ENCODE data around the gene MAG. TPM values are rescaled to one million over a fixed set of nuclear protein-coding genes. Genes with fewer than 3 reads are reported as not detected.

Gene MAG
- total and polyA plus RNA-seq, 10 of the 15 experiments (the other 5 are each of a cell fraction or from before 2014, with no cell fraction given): 0.03 to 0.82 (median 0.17) TPM; not detected in 2

- Histone ChIP-seq H3K4me3 (peak overlapping the region; percentile 90), H3K27ac (ENCODE audit: control insufficient read depth, insufficient read depth) (peak overlapping the region; percentile 95), H3K9me3 (replicated peaks; ENCODE audit: control insufficient read depth, insufficient read depth, low read length) (no peaks in the 10 kb centered on the region; the same call in 1 of the 3 replicates), H3K9ac (ENCODE audit: control insufficient read depth, insufficient read depth, low read length) (peak overlapping the region; percentile 88), H2AFZ (ENCODE audit: control insufficient read depth, low read depth, low read length) (peak overlapping the region; percentile 97), H3K79me2 (ENCODE audit: control insufficient read depth, insufficient read depth, low read length) (peaks cover 19% of the 10 kb centered on the region), H3K4me2 (ENCODE audit: control insufficient read depth, insufficient read depth) (peak overlapping the region; percentile 98), H3K27me3 (replicated peaks in 1 of 2; ENCODE audit: control insufficient read depth in 2 of 2, insufficient read depth in 2 of 2, low read length in 1 of 2) (no peaks in the 10 kb centered on the region), H3K36me3 (ENCODE audit: control insufficient read depth in 2 of 2, insufficient read depth in 2 of 2, low read length in 1 of 2) (peaks cover 0 to 6% of the 10 kb centered on the region in 2 experiments; a peak in 3 of 4 replicates), H3K4me1 (ENCODE audit: control insufficient read depth, insufficient read depth, low read length) (peaks cover 4% of the 10 kb centered on the region; the same call in 1 of the 2 replicates), H4K20me1 (ENCODE audit: control insufficient read depth, insufficient read depth) (no peaks in the 10 kb centered on the region)
- ChIA-PET CTCF (no interaction called here), RAD21 (ENCODE audit: unreplicated experiment) (interaction anchor here (1.1 to 1.6 kb wide), 2 partner anchors 16 to 108 kb away, joined by 5 to 6 read pairs; no protein-coding TSS in a partner anchor), SMC1A (ENCODE audit: uncharacterized antibody, unreplicated experiment) (interaction anchor here (2.1 kb wide), 1 partner anchor 8 kb away, joined by 7 read pairs; no protein-coding TSS in a partner anchor), POLR2A (no interaction called here)
- BruUV-seq (replicated peaks): no TSS peak
- WGBS (ENCODE audit: insufficient coverage, insufficient replicate concordance, low lambda C conversion rate, missing lambda C conversion rate): 10% methylated on average over 38 of the region's 39 CpGs
- ATAC-seq (peak; percentile 2), FAIRE-seq (no peak), DNase-seq (ENCODE audit: low read depth, low spot score) (no peak)
- intact Hi-C loops (cut with micrococcal nuclease; ENCODE audit: unreplicated experiment) (loop anchor here (5.0 kb wide), 1 partner anchor 107 kb away; the partner anchor contains the start of gene FXYD7), in situ Hi-C loops (cut with MboI) (no loop called here)
- TF ChIP-seq SPI1 (IDR thresholded peaks at IDR 0.05; ENCODE audit: borderline replicate concordance, insufficient read depth, low read depth, low read length) (peak; percentile 84; the same call in 1 of the 2 replicates), MXI1 (IDR thresholded peaks at IDR 0.05; ENCODE audit: low read depth, low read length) (peak; percentile 48; the same call in 1 of the 2 replicates), IKZF1 (conservative IDR thresholded peaks at IDR 0.05) (peak; percentile 95), YBX1 (IDR thresholded peaks at IDR 0.05) (no peak), MTA2 (IDR thresholded peaks at IDR 0.05; ENCODE audit: low read depth) (peak; percentile 29; the same call in 1 of the 2 replicates), EGR1 (IDR thresholded peaks at IDR 0.05; ENCODE audit: borderline replicate concordance in 1 of 2, low read depth in 2 of 2, low read length in 2 of 2) (no peak), ATF2 (IDR thresholded peaks at IDR 0.05; ENCODE audit: low read length) (no peak), ZSCAN29 (IDR thresholded peaks at IDR 0.05) (no peak), SMARCA5 (IDR thresholded peaks at IDR 0.05) (0 out of 2 replicates have a peak, but pooled peaks have one; percentile 88), GATAD2B (conservative IDR thresholded peaks at IDR 0.05; ENCODE audit: low read depth) (peak; percentile 80; the same call in 1 of the 2 replicates), SRF (IDR thresholded peaks at IDR 0.05; ENCODE audit: low read depth in 2 of 2, low read length in 2 of 2) (peak in 1 of 2 experiments; percentile 81; a peak in 1 of 4 replicates), DPF2 (IDR thresholded peaks at IDR 0.05) (peak; percentile 82; the same call in 1 of the 2 replicates)
- TF ChIP-seq, protein P1, sequence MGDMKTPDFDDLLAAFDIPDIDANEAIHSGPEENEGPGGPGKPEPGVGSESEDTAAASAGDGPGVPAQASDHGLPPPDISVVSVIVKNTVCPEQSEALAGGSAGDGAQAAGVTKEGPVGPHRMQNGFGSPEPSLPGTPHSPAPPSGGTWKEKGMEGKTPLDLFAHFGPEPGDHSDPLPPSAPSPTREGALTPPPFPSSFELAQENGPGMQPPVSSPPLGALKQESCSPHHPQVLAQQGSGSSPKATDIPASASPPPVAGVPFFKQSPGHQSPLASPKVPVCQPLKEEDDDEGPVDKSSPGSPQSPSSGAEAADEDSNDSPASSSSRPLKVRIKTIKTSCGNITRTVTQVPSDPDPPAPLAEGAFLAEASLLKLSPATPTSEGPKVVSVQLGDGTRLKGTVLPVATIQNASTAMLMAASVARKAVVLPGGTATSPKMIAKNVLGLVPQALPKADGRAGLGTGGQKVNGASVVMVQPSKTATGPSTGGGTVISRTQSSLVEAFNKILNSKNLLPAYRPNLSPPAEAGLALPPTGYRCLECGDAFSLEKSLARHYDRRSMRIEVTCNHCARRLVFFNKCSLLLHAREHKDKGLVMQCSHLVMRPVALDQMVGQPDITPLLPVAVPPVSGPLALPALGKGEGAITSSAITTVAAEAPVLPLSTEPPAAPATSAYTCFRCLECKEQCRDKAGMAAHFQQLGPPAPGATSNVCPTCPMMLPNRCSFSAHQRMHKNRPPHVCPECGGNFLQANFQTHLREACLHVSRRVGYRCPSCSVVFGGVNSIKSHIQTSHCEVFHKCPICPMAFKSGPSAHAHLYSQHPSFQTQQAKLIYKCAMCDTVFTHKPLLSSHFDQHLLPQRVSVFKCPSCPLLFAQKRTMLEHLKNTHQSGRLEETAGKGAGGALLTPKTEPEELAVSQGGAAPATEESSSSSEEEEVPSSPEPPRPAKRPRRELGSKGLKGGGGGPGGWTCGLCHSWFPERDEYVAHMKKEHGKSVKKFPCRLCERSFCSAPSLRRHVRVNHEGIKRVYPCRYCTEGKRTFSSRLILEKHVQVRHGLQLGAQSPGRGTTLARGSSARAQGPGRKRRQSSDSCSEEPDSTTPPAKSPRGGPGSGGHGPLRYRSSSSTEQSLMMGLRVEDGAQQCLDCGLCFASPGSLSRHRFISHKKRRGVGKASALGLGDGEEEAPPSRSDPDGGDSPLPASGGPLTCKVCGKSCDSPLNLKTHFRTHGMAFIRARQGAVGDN (IDR thresholded peaks at IDR 0.05): peak; percentile 5; the same call in 1 of the 2 replicates
- TF ChIP-seq, protein P2, sequence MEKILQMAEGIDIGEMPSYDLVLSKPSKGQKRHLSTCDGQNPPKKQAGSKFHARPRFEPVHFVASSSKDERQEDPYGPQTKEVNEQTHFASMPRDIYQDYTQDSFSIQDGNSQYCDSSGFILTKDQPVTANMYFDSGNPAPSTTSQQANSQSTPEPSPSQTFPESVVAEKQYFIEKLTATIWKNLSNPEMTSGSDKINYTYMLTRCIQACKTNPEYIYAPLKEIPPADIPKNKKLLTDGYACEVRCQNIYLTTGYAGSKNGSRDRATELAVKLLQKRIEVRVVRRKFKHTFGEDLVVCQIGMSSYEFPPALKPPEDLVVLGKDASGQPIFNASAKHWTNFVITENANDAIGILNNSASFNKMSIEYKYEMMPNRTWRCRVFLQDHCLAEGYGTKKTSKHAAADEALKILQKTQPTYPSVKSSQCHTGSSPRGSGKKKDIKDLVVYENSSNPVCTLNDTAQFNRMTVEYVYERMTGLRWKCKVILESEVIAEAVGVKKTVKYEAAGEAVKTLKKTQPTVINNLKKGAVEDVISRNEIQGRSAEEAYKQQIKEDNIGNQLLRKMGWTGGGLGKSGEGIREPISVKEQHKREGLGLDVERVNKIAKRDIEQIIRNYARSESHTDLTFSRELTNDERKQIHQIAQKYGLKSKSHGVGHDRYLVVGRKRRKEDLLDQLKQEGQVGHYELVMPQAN (conservative IDR thresholded peaks at IDR 0.05): peak; percentile 85; the same call in 1 of the 2 replicates
These were observed 42.7 kb upstream of the MAG start for GRCh38 chr19:35249146-35249847.

Data from GM12878 (cell line).